T-helper 22 cell (primary cell): ENCODE results near the gene DCBLD2.

Experiments
- DNase-seq: peaks from one replicate; pipeline ENCODE4 v3.0.0-alpha.2; 2020; ENCODE audit warnings: low read depth

Gene DCBLD2

GRCh38 chr3:98766924-98767323 is 134.6 kb downstream of the DCBLD2 start:
- no peak for DNase-seq

- DNase-seq: no peak
Observed at GRCh38 chr3:98765721-98766120, 135.8 kb downstream of the DCBLD2 start.

- DNase-seq: no peak
Observed at GRCh38 chr3:98764472-98764884, 137.0 kb downstream of the DCBLD2 start.

GRCh38 chr3:98763819-98764418 is 137.6 kb downstream of the DCBLD2 start:
- no peak for DNase-seq

GRCh38 chr3:98763076-98763475 is 138.4 kb downstream of the DCBLD2 start, which contains the start of gene ST3GAL6:
TSS of gene ST3GAL6 (plus strand) at chr3:98763340. CDS start at chr3:98768441, 5,101 bp downstream.
- no peak for DNase-seq

GRCh38 chr3:98761643-98762229 is 139.8 kb downstream of the DCBLD2 start:
- DNase-seq: no peak

- no peak for DNase-seq
Observed at GRCh38 chr3:98759629-98760028, 141.9 kb downstream of the DCBLD2 start.

- no peak for DNase-seq
Observed at GRCh38 chr3:98755601-98756000, 145.9 kb downstream of the DCBLD2 start.

GRCh38 chr3:98754483-98754882 is 147.0 kb downstream of the DCBLD2 start:
- no peak for DNase-seq

GRCh38 chr3:98750276-98750919 is 151.1 kb downstream of the DCBLD2 start:
- no peak for DNase-seq

- no peak for DNase-seq
Observed at GRCh38 chr3:98746882-98747281, 154.6 kb downstream of the DCBLD2 start.

- no peak for DNase-seq
Observed at GRCh38 chr3:98746122-98746521, 155.4 kb downstream of the DCBLD2 start.
